HFFc6 (cell line): ENCODE measurements around the gene MYO18B. TPM values are rescaled to one million over a fixed set of nuclear protein-coding genes. Genes with fewer than 3 reads are reported as not detected.

Experiments used
- DNase-seq: peaks from one replicate; pipeline ENCODE4 v3.0.0-alpha.2; 2018
- H3K27ac Mint-ChIP-seq: 2 replicates; pipeline ENCODE4 v1.8.0; 2020; ENCODE audit warnings: mild to moderate bottlenecking, mixed read lengths
- H3K27me3 Mint-ChIP-seq: 2 replicates; pipeline ENCODE4 v1.8.0; 2021; ENCODE audit warnings: mild to moderate bottlenecking, moderate library complexity, mixed read lengths; ENCODE audit not compliant: insufficient read depth
- H3K36me3 Mint-ChIP-seq: 2 replicates; pipeline ENCODE4 v1.8.0; 2021; ENCODE audit warnings: low read depth, mixed read lengths
- H3K4me1 Mint-ChIP-seq: 2 replicates; pipeline ENCODE4 v1.8.0; 2020; ENCODE audit warnings: low read depth, mixed read lengths
- H3K4me3 Mint-ChIP-seq: 2 replicates; pipeline ENCODE4 v1.8.0; 2020; ENCODE audit warnings: mild to moderate bottlenecking, moderate library complexity, mixed read lengths
- H3K9me3 Mint-ChIP-seq: 2 replicates; pipeline ENCODE4 v1.8.0; 2020; ENCODE audit warnings: mild to moderate bottlenecking, mixed read lengths
- long read RNA-seq: library from polyadenylated mRNA; unstranded; transcript quantifications from one replicate; pipeline ENCODE4 v2.0.0, GENCODE V29; 2019
- total RNA-seq, 6 experiments: library from RNA; stranded (reverse); fragmentation: NEBNext Ultra II Directional; extraction: Animal tissue kit (Norgen Biotek cat#: 25700); gene quantifications; 2 replicates in 1 of 6; 3 replicates in 5 of 6; pipeline ENCODE4 v1.2.3, GENCODE V29; 2021
- TF ChIP-seq, protein P1 (sequence below): fragments of 200-600 bp; sonication (generic); IDR thresholded peaks from 2 replicates; pipeline ENCODE4 v1.5.0; 2021; ENCODE audit warnings: antibody characterized with exemption, mild to moderate bottlenecking

MYO18B gene, protein sequence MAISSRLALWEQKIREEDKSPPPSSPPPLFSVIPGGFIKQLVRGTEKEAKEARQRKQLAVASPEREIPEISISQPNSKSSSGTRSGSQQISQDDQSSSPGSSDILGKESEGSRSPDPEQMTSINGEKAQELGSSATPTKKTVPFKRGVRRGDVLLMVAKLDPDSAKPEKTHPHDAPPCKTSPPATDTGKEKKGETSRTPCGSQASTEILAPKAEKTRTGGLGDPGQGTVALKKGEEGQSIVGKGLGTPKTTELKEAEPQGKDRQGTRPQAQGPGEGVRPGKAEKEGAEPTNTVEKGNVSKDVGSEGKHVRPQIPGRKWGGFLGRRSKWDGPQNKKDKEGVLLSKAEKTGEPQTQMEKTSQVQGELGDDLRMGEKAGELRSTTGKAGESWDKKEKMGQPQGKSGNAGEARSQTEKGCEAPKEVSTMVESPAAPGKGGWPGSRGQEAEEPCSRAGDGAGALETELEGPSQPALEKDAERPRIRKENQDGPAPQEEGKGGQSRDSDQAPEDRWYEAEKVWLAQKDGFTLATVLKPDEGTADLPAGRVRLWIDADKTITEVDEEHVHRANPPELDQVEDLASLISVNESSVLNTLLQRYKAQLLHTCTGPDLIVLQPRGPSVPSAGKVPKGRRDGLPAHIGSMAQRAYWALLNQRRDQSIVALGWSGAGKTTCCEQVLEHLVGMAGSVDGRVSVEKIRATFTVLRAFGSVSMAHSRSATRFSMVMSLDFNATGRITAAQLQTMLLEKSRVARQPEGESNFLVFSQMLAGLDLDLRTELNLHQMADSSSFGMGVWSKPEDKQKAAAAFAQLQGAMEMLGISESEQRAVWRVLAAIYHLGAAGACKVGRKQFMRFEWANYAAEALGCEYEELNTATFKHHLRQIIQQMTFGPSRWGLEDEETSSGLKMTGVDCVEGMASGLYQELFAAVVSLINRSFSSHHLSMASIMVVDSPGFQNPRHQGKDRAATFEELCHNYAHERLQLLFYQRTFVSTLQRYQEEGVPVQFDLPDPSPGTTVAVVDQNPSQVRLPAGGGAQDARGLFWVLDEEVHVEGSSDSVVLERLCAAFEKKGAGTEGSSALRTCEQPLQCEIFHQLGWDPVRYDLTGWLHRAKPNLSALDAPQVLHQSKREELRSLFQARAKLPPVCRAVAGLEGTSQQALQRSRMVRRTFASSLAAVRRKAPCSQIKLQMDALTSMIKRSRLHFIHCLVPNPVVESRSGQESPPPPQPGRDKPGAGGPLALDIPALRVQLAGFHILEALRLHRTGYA (N-terminal part only)
- under 1 TPM in 1 of 6 experiments, not detected in 5; 0.02 TPM for total RNA-seq
- long read RNA-seq, result 0 reads

DNA sequence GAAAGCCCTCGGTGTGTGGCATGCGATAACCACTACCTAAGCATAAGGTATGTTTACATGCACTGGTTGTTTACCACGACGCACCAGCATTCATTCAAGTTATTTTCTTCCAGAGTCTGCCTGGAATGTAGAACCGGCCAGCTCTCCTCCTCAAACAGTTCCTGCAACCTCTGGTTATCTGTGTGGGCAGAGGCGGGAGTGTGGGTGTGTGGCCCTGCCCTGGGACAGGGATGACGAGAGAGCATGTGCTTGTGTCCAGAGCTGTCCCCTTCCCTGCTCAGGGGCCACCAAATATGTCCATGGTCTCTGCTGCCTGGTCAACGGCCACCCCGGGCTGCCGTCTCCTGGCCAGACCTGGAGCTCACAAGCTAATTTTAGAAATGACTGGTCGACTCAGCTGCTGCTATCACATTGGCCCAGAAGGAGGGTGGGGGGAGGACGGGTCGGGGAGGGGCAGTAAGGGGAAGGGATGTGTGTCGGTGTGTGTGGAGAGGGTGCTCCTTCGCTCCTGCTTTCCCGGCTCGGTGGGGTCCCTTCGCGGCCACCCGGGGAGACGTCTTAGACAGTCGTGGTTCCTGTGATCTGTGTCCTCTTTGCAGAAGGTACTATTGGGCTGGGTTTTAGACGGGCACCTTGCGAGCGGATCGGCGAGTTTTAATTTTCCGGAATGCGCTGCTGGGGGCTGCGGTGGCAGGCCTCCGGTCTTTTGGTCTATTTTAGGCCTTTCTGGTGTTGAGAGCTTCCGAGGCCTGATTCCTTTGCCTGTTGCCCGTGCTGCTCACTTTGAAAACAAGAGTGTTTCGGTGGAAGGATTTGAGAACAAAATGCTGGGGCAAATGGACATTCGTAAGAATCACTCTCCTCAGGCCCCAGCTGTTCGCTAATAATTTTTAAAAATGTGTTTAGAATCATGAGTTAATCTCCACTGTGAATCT, at the start of gene MYO18B:
Gene MYO18B (plus strand): TSS at position 497 of the 935 bp plus-strand sequence. CDS start 18,905 bp downstream, outside the sequence.
- no peak within 1 kb of the TSS for H3K27ac Mint-ChIP-seq
- H3K36me3 Mint-ChIP-seq, result peaks cover 5% of the 10 kb centered on the region
- no peaks in the 10 kb centered on the region for H3K27me3 Mint-ChIP-seq
- H3K4me3 Mint-ChIP-seq, result peak within 1 kb of the TSS; percentile 18; the same call in 1 of the 2 replicates
- H3K4me1 Mint-ChIP-seq, result peaks cover 15% of the 10 kb centered on the region; the same call in 1 of the 2 replicates
- DNase-seq, result no peak
- TF ChIP-seq, protein P1, sequence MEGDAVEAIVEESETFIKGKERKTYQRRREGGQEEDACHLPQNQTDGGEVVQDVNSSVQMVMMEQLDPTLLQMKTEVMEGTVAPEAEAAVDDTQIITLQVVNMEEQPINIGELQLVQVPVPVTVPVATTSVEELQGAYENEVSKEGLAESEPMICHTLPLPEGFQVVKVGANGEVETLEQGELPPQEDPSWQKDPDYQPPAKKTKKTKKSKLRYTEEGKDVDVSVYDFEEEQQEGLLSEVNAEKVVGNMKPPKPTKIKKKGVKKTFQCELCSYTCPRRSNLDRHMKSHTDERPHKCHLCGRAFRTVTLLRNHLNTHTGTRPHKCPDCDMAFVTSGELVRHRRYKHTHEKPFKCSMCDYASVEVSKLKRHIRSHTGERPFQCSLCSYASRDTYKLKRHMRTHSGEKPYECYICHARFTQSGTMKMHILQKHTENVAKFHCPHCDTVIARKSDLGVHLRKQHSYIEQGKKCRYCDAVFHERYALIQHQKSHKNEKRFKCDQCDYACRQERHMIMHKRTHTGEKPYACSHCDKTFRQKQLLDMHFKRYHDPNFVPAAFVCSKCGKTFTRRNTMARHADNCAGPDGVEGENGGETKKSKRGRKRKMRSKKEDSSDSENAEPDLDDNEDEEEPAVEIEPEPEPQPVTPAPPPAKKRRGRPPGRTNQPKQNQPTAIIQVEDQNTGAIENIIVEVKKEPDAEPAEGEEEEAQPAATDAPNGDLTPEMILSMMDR, result no peak
- peaks cover 49% of the 10 kb centered on the region for H3K9me3 Mint-ChIP-seq

DNA sequence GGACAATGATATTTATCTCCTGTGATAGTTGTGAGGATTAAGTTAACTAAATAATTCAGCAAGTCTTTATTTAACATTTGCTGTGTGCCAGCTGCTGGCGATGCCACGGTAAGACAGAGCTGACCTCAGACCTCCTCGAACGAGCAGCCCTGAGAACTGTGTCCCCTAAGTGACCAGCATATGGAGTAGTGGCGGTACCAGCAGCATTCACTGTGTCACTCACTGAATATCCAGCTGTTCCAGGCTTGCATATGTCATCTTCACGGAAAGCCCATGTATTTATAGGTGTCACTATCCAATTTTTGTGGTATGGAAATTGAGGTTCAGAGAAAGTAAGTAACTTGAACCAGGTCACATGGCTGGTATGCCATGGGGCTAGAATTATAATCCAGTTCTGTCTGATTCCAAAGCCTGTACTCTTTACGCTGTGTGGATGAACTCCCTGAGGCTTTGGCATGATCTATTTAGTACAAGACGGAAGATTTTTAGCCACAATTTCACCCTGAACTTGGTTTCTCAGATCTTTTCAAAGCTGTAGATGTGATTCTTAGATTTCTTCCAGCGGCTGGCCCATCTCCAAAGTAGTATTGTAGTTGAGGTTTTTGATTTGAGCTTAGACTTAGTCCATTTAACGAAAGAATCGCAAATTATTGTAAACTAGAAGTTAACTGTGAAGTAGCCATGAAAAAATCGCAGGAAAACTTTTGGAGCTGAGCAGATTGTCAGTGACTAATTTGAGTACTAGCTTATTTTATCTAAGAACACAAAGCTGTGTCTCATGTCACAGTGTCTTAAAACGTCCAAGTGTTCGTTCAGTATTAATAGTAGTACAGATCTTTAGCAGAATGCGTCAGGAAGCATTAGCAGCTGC, 49.4 kb upstream of the MYO18B start:
- DNase-seq, result no peak
- peaks cover 4% of the 10 kb centered on the region for H3K27me3 Mint-ChIP-seq
- TF ChIP-seq, protein P1, result no peak
- no peaks in the 10 kb centered on the region for H3K4me1 Mint-ChIP-seq
- H3K27ac Mint-ChIP-seq, result no peak overlapping the region
- H3K4me3 Mint-ChIP-seq, result no peak overlapping the region
- H3K36me3 Mint-ChIP-seq, result no peaks in the 10 kb centered on the region
- peaks cover 24% of the 10 kb centered on the region; the same call in 1 of the 2 replicates for H3K9me3 Mint-ChIP-seq

DNA sequence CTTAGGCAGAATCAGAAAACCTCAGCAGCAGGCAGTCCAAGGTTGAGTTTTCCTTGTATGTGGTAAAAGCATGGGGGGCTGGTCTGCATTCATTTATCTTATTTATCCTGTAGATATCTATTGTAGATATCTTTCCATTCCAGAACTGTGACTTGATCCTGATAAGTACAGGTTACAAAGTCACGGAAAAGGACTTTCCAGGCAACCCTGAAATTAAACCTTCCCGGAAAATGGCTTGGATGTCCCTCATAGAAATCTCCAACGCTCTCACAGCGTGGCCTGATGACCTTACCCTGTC, 48.8 kb upstream of the MYO18B start:
- DNase-seq, result no peak
- no peaks in the 10 kb centered on the region for H3K4me1 Mint-ChIP-seq
- H3K27ac Mint-ChIP-seq, result no peak overlapping the region
- peaks cover 26% of the 10 kb centered on the region; the same call in 1 of the 2 replicates for H3K9me3 Mint-ChIP-seq
- H3K4me3 Mint-ChIP-seq, result no peak overlapping the region
- TF ChIP-seq, protein P1, result no peak
- peaks cover 4% of the 10 kb centered on the region for H3K27me3 Mint-ChIP-seq
- H3K36me3 Mint-ChIP-seq, result no peaks in the 10 kb centered on the region

DNA sequence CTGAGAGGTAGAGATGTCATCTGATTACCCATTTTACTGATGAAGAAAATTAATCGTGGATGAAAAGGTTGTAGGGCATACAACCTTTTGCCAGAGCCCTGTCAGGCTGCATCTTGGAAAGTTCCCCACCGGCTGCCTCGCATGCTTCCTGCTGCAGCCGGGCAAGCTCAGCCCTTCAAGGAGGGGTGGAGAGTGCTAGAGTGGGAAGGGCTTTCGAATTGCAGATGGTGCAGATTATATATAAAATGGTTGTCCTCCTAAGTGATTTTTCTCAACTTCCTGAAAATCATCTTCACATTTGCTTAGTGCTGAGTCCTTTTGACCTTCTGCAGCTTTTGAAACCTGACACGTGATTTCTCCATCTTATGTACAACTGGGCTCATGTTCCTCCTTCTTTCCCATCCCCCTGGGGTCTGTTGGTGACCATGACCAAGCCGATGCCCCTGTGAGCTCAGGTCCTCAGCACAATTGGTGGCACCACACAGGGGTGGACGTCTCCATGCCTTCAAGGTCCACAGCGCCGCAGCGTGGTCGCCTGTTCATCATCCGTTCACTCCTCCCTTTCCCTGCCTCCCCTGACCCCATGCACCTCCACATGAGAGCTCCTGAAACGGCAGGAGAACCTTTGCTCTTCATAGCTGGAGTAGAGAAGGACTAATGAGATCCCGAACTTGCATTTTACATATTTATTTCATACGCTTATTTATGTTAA, 47.6 kb upstream of the MYO18B start:
- Mint-ChIP-seq H3K27me3 (peaks cover 6% of the 10 kb centered on the region), H3K4me1 (no peaks in the 10 kb centered on the region), H3K36me3 (no peaks in the 10 kb centered on the region), H3K9me3 (peaks cover 33% of the 10 kb centered on the region; the same call in 1 of the 2 replicates), H3K27ac (no peak overlapping the region), H3K4me3 (no peak overlapping the region)
- DNase-seq, result no peak
- TF ChIP-seq, protein P1, result no peak
